Neural cell (in vitro differentiated cells): ENCODE results near the gene TTC39B. TPM values are rescaled to one million over a fixed set of nuclear protein-coding genes. Genes with fewer than 3 reads are reported as not detected.

ENCODE experiments used
- H2AFZ ChIP-seq: fragments of 200-600, 300-800 bp; sonication (generic), shearing (Covaris generic); 2 replicates; pipeline ENCODE4 v1.6.0; 2014; ENCODE audit warnings: low read depth, mild to moderate bottlenecking, antibody characterized with exemption, low read length, moderate library complexity
- H3F3A ChIP-seq: fragments of 200-600 bp; shearing (Covaris generic); 2 replicates; pipeline ENCODE4 v1.6.1; 2016; ENCODE audit warnings: mild to moderate bottlenecking, moderate library complexity, mixed read lengths, antibody characterized with exemption, low read length; ENCODE audit not compliant: insufficient read depth, poor library complexity, severe bottlenecking
- H3K27ac ChIP-seq: fragments of 200-600, 300-800 bp; sonication (generic), shearing (Covaris generic); 2 replicates; pipeline ENCODE4 v1.5.1; 2014; ENCODE audit warnings: mild to moderate bottlenecking, low read length, moderate library complexity
- H3K27me3 ChIP-seq: fragments of 300-800, 200-600 bp; sonication (generic), shearing (Covaris generic); 2 replicates; pipeline ENCODE4 v1.6.0; 2014; ENCODE audit warnings: mild to moderate bottlenecking, low read depth, low read length, moderate library complexity; ENCODE audit not compliant: insufficient read depth
- H3K36me3 ChIP-seq: fragments of 300-800, 200-600 bp; sonication (generic), shearing (Covaris generic); 2 replicates; pipeline ENCODE4 v1.5.1; 2014; ENCODE audit warnings: mild to moderate bottlenecking, antibody characterized with exemption, low read length, moderate library complexity; ENCODE audit not compliant: insufficient read depth
- H3K4me2 ChIP-seq: fragments of 300-800, 200-600 bp; sonication (generic), shearing (Covaris generic); 2 replicates; pipeline ENCODE4 v1.6.0; 2014; ENCODE audit warnings: mild to moderate bottlenecking, low read length
- H3K4me3 ChIP-seq: fragments of 300-800, 200-600 bp; sonication (generic), shearing (Covaris generic); 2 replicates; pipeline ENCODE4 v1.5.1; 2014; ENCODE audit warnings: mild to moderate bottlenecking, low read length, moderate library complexity
- H3K79me2 ChIP-seq: fragments of 200-600 bp; shearing (Covaris generic); replicated peaks from 2 replicates; pipeline ENCODE4 v1.6.0; 2014; ENCODE audit warnings: mild to moderate bottlenecking, low read length, moderate library complexity; ENCODE audit not compliant: insufficient read depth
- H3K9ac ChIP-seq: fragments of 300-800, 200-600 bp; sonication (generic), shearing (Covaris generic); 2 replicates; pipeline ENCODE4 v1.6.1; 2016; ENCODE audit warnings: mild to moderate bottlenecking, low read length, mixed read lengths
- H3K9me2 ChIP-seq: fragments of 200-600 bp; shearing (Covaris generic); 2 replicates; pipeline ENCODE4 v1.6.1; 2016; ENCODE audit warnings: mild to moderate bottlenecking, low read length, mixed read lengths; ENCODE audit not compliant: insufficient read depth
- H3K9me3 ChIP-seq: fragments of 200-600, 300-800 bp; sonication (generic), shearing (Covaris generic); 2 replicates; pipeline ENCODE4 v1.6.1; 2016; ENCODE audit warnings: mild to moderate bottlenecking, mixed run types, low read length, moderate library complexity, mixed read lengths
- H4K20me1 ChIP-seq: fragments of 200-600 bp; shearing (Covaris generic); 2 replicates; pipeline ENCODE4 v1.6.1; 2016; ENCODE audit warnings: mild to moderate bottlenecking, mixed run types; ENCODE audit not compliant: insufficient read depth
- EP300 ChIP-seq: fragments of 450-650 bp; conservative IDR thresholded peaks from 2 replicates; pipeline ENCODE4 v1.6.1; 2014; ENCODE audit warnings: antibody characterized with exemption, mild to moderate bottlenecking, moderate library complexity; ENCODE audit not compliant: poor library complexity, severe bottlenecking
- EZH2 ChIP-seq: fragments of 200-600, 300-800 bp; shearing (Covaris generic), sonication (generic); IDR thresholded peaks from 2 replicates; pipeline ENCODE4 v1.6.1; 2014; ENCODE audit warnings: antibody characterized with exemption, low read length, borderline replicate concordance, mild to moderate bottlenecking; ENCODE audit not compliant: insufficient read depth, poor library complexity, severe bottlenecking
- MXI1 ChIP-seq: fragments of 450-650 bp; conservative IDR thresholded peaks from 2 replicates; pipeline ENCODE4 v1.6.1; 2014; ENCODE audit warnings: antibody characterized with exemption, mild to moderate bottlenecking; ENCODE audit not compliant: poor library complexity, severe bottlenecking
- POLR2AphosphoS5 ChIP-seq: IDR thresholded peaks from 2 replicates; pipeline ENCODE4 v1.6.1; 2012
- RAD21 ChIP-seq: fragments of 450-650 bp; conservative IDR thresholded peaks from 2 replicates; pipeline ENCODE4 v1.6.1; 2014; ENCODE audit warnings: antibody characterized with exemption, mild to moderate bottlenecking, moderate library complexity
- SMC3 ChIP-seq: fragments of 450-650 bp; conservative IDR thresholded peaks from 2 replicates; pipeline ENCODE4 v1.6.1; 2014; ENCODE audit warnings: antibody characterized with exemption, mild to moderate bottlenecking, moderate library complexity; ENCODE audit not compliant: poor library complexity
- TAF1 ChIP-seq: IDR thresholded peaks from 2 replicates; pipeline ENCODE4 v1.6.1; 2012; ENCODE audit warnings: low read depth
- polyA plus RNA-seq: library from polyadenylated mRNA; depleted of rRNA; stranded (reverse); fragments of >200 nt; gene quantifications from 2 replicates; pipeline ENCODE4 v1.2.3, GENCODE V29; 2014
- TF ChIP-seq, protein P1 (sequence below): fragments of 450-650 bp; IDR thresholded peaks from 2 replicates; pipeline ENCODE4 v1.5.1; 2014; ENCODE audit warnings: antibody characterized with exemption, mild to moderate bottlenecking, moderate library complexity; ENCODE audit not compliant: poor library complexity, severe bottlenecking
- TF ChIP-seq, protein P2 (sequence below): IDR thresholded peaks from 2 replicates; pipeline ENCODE4 v1.6.1; 2012; ENCODE audit warnings: borderline replicate concordance

The TTC39B gene
- polyA plus RNA-seq, 1 donor from 2014 or later: 2.8 TPM

DNA sequence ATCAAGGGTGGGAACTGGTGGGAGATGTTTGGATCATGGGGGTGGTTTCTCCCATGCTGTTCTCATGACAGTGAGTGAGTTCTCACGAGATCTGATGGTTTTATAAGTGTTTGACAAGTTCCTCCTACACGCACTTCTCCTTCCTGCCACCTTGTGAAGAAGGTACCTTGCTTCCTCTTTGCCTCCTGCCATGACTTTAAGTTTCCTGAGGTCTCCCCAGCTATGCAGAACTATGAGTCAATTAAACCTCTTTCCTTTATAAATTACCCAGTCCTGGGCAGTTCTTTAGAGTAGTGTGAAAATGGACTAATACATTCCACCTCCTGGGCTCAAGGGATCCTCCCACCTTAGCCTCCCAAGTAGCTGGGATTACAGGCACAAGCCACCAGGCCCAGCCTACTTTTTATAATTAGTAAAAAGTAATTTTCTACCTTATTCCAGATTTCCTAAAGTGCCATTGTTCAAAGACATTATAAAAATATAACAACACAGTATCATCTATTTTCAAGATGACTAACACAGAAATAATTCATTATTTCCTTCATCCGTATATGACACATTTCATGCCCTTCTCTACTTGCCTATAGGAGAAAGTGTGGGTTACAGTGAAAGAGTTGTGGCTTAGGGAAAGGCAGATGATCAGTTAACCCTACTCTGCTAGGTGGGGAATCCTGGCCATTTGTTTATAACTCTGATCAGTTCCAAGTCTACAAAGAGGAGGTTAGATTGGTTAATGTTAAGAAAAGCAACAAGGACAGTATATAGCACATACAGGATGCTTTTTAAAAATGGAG is 99.9 kb downstream of the TTC39B start:
- Histone ChIP-seq H3F3A (no peaks in the 10 kb centered on the region), H3K9ac (no peak overlapping the region), H4K20me1 (no peaks in the 10 kb centered on the region), H3K9me2 (no peaks in the 10 kb centered on the region), H3K4me2 (no peak overlapping the region), H3K79me2 (no peaks in the 10 kb centered on the region), H3K27ac (no peak overlapping the region), H3K9me3 (no peaks in the 10 kb centered on the region), H2AFZ (no peak overlapping the region), H3K4me3 (no peak overlapping the region), H3K36me3 (no peaks in the 10 kb centered on the region), H3K27me3 (no peaks in the 10 kb centered on the region)
- TF ChIP-seq, protein P1, sequence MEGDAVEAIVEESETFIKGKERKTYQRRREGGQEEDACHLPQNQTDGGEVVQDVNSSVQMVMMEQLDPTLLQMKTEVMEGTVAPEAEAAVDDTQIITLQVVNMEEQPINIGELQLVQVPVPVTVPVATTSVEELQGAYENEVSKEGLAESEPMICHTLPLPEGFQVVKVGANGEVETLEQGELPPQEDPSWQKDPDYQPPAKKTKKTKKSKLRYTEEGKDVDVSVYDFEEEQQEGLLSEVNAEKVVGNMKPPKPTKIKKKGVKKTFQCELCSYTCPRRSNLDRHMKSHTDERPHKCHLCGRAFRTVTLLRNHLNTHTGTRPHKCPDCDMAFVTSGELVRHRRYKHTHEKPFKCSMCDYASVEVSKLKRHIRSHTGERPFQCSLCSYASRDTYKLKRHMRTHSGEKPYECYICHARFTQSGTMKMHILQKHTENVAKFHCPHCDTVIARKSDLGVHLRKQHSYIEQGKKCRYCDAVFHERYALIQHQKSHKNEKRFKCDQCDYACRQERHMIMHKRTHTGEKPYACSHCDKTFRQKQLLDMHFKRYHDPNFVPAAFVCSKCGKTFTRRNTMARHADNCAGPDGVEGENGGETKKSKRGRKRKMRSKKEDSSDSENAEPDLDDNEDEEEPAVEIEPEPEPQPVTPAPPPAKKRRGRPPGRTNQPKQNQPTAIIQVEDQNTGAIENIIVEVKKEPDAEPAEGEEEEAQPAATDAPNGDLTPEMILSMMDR: no peak
- TF ChIP-seq EZH2: no peak

DNA sequence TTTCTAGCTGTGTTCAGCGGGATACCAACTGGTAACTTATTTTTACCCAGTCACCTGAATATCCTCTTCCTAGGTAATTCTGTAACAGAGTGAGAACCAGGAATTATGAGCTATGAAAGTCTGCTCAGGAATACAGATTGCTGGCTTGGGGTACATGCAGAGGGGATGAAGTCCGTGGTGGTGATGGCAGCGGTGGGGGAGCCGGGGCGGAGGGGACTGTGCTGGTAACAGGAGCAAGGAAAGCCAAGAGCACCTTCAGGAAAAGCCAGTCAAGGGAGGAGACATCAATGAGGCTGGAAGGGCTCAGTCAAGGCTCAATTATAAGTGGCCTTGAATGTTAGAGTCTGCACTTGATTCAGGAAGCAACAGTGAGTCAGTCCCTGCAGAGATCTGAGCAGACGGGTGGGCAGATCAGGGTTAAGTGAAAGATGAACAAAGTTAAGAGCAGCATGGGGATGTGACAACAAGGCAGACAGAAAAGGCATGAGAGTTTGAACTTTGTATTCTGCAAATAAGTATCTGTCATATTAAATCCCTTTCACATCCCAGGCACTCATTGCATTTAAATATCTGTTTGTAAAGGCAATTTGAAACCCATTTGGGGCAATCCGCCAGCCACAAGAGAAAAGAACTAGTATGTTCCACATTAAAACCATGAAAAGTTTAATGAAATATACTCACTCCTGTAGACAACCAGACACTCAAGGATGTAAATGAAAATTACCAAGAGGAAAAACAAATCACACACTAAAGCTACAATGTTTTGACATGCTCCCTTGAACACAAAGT is 101.2 kb downstream of the TTC39B start:
- TF ChIP-seq SMC3 (no peak), TAF1 (no peak), EP300 (no peak), MXI1 (no peak), EZH2 (no peak), RAD21 (no peak), POLR2AphosphoS5 (no peak)
- TF ChIP-seq, protein P2, sequence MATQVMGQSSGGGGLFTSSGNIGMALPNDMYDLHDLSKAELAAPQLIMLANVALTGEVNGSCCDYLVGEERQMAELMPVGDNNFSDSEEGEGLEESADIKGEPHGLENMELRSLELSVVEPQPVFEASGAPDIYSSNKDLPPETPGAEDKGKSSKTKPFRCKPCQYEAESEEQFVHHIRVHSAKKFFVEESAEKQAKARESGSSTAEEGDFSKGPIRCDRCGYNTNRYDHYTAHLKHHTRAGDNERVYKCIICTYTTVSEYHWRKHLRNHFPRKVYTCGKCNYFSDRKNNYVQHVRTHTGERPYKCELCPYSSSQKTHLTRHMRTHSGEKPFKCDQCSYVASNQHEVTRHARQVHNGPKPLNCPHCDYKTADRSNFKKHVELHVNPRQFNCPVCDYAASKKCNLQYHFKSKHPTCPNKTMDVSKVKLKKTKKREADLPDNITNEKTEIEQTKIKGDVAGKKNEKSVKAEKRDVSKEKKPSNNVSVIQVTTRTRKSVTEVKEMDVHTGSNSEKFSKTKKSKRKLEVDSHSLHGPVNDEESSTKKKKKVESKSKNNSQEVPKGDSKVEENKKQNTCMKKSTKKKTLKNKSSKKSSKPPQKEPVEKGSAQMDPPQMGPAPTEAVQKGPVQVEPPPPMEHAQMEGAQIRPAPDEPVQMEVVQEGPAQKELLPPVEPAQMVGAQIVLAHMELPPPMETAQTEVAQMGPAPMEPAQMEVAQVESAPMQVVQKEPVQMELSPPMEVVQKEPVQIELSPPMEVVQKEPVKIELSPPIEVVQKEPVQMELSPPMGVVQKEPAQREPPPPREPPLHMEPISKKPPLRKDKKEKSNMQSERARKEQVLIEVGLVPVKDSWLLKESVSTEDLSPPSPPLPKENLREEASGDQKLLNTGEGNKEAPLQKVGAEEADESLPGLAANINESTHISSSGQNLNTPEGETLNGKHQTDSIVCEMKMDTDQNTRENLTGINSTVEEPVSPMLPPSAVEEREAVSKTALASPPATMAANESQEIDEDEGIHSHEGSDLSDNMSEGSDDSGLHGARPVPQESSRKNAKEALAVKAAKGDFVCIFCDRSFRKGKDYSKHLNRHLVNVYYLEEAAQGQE: no peak
- TF ChIP-seq, protein P1: no peak
- Histone ChIP-seq H3K27ac (no peak overlapping the region), H4K20me1 (no peaks in the 10 kb centered on the region), H2AFZ (no peak overlapping the region), H3F3A (no peaks in the 10 kb centered on the region), H3K9ac (no peak overlapping the region), H3K27me3 (no peaks in the 10 kb centered on the region), H3K36me3 (no peaks in the 10 kb centered on the region), H3K4me3 (no peak overlapping the region), H3K4me2 (no peak overlapping the region), H3K9me3 (no peaks in the 10 kb centered on the region), H3K9me2 (no peaks in the 10 kb centered on the region), H3K79me2 (no peaks in the 10 kb centered on the region)
